Spinal cord (tissue), 10 donors: ENCODE data around the gene PRSS12. TPM values are rescaled to one million over a fixed set of nuclear protein-coding genes. Genes with fewer than 3 reads are reported as not detected.
"Not testable (repeated sequence)": the region's sequence is repeated elsewhere in the genome, so short reads cannot be mapped to it uniquely, and the experiment has no call there.

Experiments used
- DNase-seq, 6 donors: peaks; one replicate each; pipeline versions ENCODE4 v3.0.0 to v3.0.0-alpha.2; 2013 to 2015; ENCODE audit warnings: low spot score in 6 of 6, low read depth in 4 of 6
- H3K27ac ChIP-seq: one replicate; pipeline ENCODE4 v1.5.1; 2013; ENCODE audit warnings: low read depth, low read length, control low read depth
- H3K27me3 ChIP-seq: one replicate; pipeline ENCODE4 v1.6.1; 2013; ENCODE audit warnings: low read length; ENCODE audit not compliant: control insufficient read depth, insufficient read depth
- H3K36me3 ChIP-seq: one replicate; pipeline ENCODE4 v1.6.1; 2013; ENCODE audit warnings: low read length; ENCODE audit not compliant: control insufficient read depth, insufficient read depth
- H3K4me1 ChIP-seq: one replicate; pipeline ENCODE4 v1.6.1; 2013; ENCODE audit warnings: low read length; ENCODE audit not compliant: control insufficient read depth, insufficient read depth
- H3K4me3 ChIP-seq: one replicate; pipeline ENCODE4 v1.5.1; 2013; ENCODE audit warnings: low read depth, low read length, control low read depth
- H3K9me3 ChIP-seq: one replicate; pipeline ENCODE4 v1.6.1; 2013; ENCODE audit warnings: low read length; ENCODE audit not compliant: control insufficient read depth, insufficient read depth
- WGBS: methylation state at CpG from one replicate; pipeline ENCODE4 v1.1.5; 2013; ENCODE audit warnings: missing lambda C conversion rate; ENCODE audit not compliant: insufficient coverage; 5-methylcytosine and 5-hydroxymethylcytosine counted together
- polyA plus RNA-seq, 2 donors: library from polyadenylated mRNA; unstranded; fragments of 120-200 nt; gene quantifications; one replicate each; pipeline ENCODE4 v1.2.1, GENCODE V29; 2013; ENCODE audit not compliant: insufficient read length in 2 of 2
- total RNA-seq, 2 donors: library from RNA; depleted of rRNA in 1 of 2; stranded (reverse); fragments of 120-200 nt in 1 of 2; fragments of >200 nt in 1 of 2; gene quantifications; one replicate each; pipeline versions ENCODE4 v1.2.3 to v1.2.4, GENCODE V29; 2013 to 2014
- donor health status: healthy.

PRSS12 gene
- total and polyA plus RNA-seq, 4 donors: 12.3 to 26.7 (median 14.4) TPM

GRCh38 chr4:118271788-118272187 lies 81.0 kb downstream of the PRSS12 start:
- no peak overlapping the region for H3K27ac ChIP-seq
- no peaks in the 10 kb centered on the region for H3K4me1 ChIP-seq
- H3K9me3 ChIP-seq: no peaks in the 10 kb centered on the region
- no peak overlapping the region for H3K4me3 ChIP-seq
- WGBS: 89% methylated on average over 2 of the region's 2 CpGs
- H3K36me3 ChIP-seq: no peaks in the 10 kb centered on the region
- H3K27me3 ChIP-seq: peaks cover 2% of the 10 kb centered on the region
- no peak for DNase-seq

- H3K27ac ChIP-seq: no peak overlapping the region
- peaks cover 2% of the 10 kb centered on the region for H3K4me1 ChIP-seq
- peaks cover 1% of the 10 kb centered on the region for H3K9me3 ChIP-seq
- no peak overlapping the region for H3K4me3 ChIP-seq
- no peaks in the 10 kb centered on the region for H3K36me3 ChIP-seq
- WGBS: no CpG with 5 or more reads among the region's 2 CpGs
- peak; percentile 29 to 93 (median 50) for DNase-seq
- peaks cover 2% of the 10 kb centered on the region for H3K27me3 ChIP-seq
Measured at GRCh38 chr4:118270492-118270891, 82.3 kb downstream of the PRSS12 start.

GRCh38 chr4:118268780-118269179 lies 84.0 kb downstream of the PRSS12 start:
- no peak for DNase-seq
- H3K27ac ChIP-seq: no peak overlapping the region
- WGBS: 81% methylated on average over 2 of the region's 3 CpGs

GRCh38 chr4:118266145-118266496 lies 86.7 kb downstream of the PRSS12 start:
- not testable (repeated sequence) for H3K36me3 ChIP-seq, DNase-seq, H3K27me3 ChIP-seq, H3K9me3 ChIP-seq, H3K4me1 ChIP-seq, H3K4me3 ChIP-seq, H3K27ac ChIP-seq
- WGBS: 93% methylated on average over 3 of the region's 4 CpGs

More at GRCh38 chr4:118268780-118269179, 84.0 kb downstream of the PRSS12 start:
- peaks cover 6% of the 10 kb centered on the region for H3K4me1 ChIP-seq
- H3K4me3 ChIP-seq: no peak overlapping the region
- no peaks in the 10 kb centered on the region for H3K36me3 ChIP-seq
- peaks cover 1% of the 10 kb centered on the region for H3K9me3 ChIP-seq
- peaks cover 2% of the 10 kb centered on the region for H3K27me3 ChIP-seq

GRCh38 chr4:118265312-118266144 lies 87.3 kb downstream of the PRSS12 start:
- H3K4me1 ChIP-seq: peaks cover 6% of the 10 kb centered on the region
- no peak overlapping the region for H3K27ac ChIP-seq
- H3K36me3 ChIP-seq: no peaks in the 10 kb centered on the region
- peaks cover 1% of the 10 kb centered on the region for H3K9me3 ChIP-seq
- H3K27me3 ChIP-seq: no peaks in the 10 kb centered on the region
- WGBS: 15% methylated on average over 63 of the region's 64 CpGs
- peak overlapping the region; percentile 49 for H3K4me3 ChIP-seq
- DNase-seq: peak in 2 of 6 donors; percentile 62 to 81

- H3K9me3 ChIP-seq: peaks cover 1% of the 10 kb centered on the region
- no peak overlapping the region for H3K27ac ChIP-seq
- H3K36me3 ChIP-seq: no peaks in the 10 kb centered on the region
- H3K27me3 ChIP-seq: no peaks in the 10 kb centered on the region
- DNase-seq: no peak
- peaks cover 6% of the 10 kb centered on the region for H3K4me1 ChIP-seq
- H3K4me3 ChIP-seq: no peak overlapping the region
- WGBS: 83% methylated on average over 3 of the region's 3 CpGs
Measured at GRCh38 chr4:118264096-118264495, 88.7 kb downstream of the PRSS12 start.

- no peak for DNase-seq
- Histone ChIP-seq H3K4me3 (no peak overlapping the region), H3K4me1 (peaks cover 3% of the 10 kb centered on the region), H3K27me3 (no peaks in the 10 kb centered on the region), H3K27ac (no peak overlapping the region), H3K9me3 (no peaks in the 10 kb centered on the region), H3K36me3 (no peaks in the 10 kb centered on the region)
- WGBS: 100% methylated on average over 1 of the region's 2 CpGs
Measured at GRCh38 chr4:118260309-118260708, 92.5 kb downstream of the PRSS12 start.

- Histone ChIP-seq H3K9me3 (no peaks in the 10 kb centered on the region), H3K27me3 (no peaks in the 10 kb centered on the region), H3K36me3 (no peaks in the 10 kb centered on the region), H3K4me1 (no peaks in the 10 kb centered on the region), H3K4me3 (no peak overlapping the region), H3K27ac (no peak overlapping the region)
- no peak for DNase-seq
- 73% methylated on average over 3 of the region's 3 CpGs for WGBS
Measured at GRCh38 chr4:118259111-118259510, 93.7 kb downstream of the PRSS12 start.

GRCh38 chr4:118254368-118254767 lies 98.4 kb downstream of the PRSS12 start:
- H3K36me3 ChIP-seq: no peaks in the 10 kb centered on the region

GRCh38 chr4:118249890-118250289 lies 102.9 kb downstream of the PRSS12 start:
- Histone ChIP-seq H3K27ac (no peak overlapping the region), H3K27me3 (no peaks in the 10 kb centered on the region)
- DNase-seq: no peak

More at GRCh38 chr4:118254368-118254767, 98.4 kb downstream of the PRSS12 start:
- H3K9me3 ChIP-seq: no peaks in the 10 kb centered on the region
- H3K27me3 ChIP-seq: no peaks in the 10 kb centered on the region
- no peak overlapping the region for H3K4me3 ChIP-seq
- H3K27ac ChIP-seq: no peak overlapping the region
- no peak for DNase-seq
- H3K4me1 ChIP-seq: no peaks in the 10 kb centered on the region

More at GRCh38 chr4:118249890-118250289, 102.9 kb downstream of the PRSS12 start:
- no CpG with 5 or more reads among the region's 3 CpGs for WGBS
- Histone ChIP-seq H3K9me3 (no peaks in the 10 kb centered on the region), H3K4me1 (no peaks in the 10 kb centered on the region), H3K36me3 (no peaks in the 10 kb centered on the region), H3K4me3 (no peak overlapping the region)
